HL-60/S4 (cell line): ENCODE data around the gene CRADD.
"Not testable (repeated sequence)": the region's sequence is repeated elsewhere in the genome, so short reads cannot be mapped to it uniquely, and the experiment has no call there.

Source experiments
- in situ Hi-C: fragments of 300-500 bp; cut with MboI; formaldehyde crosslinking; loops from 2 replicates; pipeline ENCODE4 v1.14.3; 2022; ENCODE audit warnings: low sequenced_read_pairs

The CRADD gene

GRCh38 chr12:93677195-93678064, at the start of gene CRADD:
TSS of gene CRADD (plus strand) at chr12:93677375.
- in situ Hi-C loops, result no loop called here

GRCh38 chr12:93632383-93632782, 44.8 kb upstream of the CRADD start:
- in situ Hi-C loops, result no loop called here

GRCh38 chr12:93634416-93634815, 42.8 kb upstream of the CRADD start:
- in situ Hi-C loops, result no loop called here

- in situ Hi-C loops, result no loop called here
These were observed 40.5 kb upstream of the CRADD start for GRCh38 chr12:93636708-93637107.

- in situ Hi-C loops, result no loop called here
These were observed 39.1 kb upstream of the CRADD start for GRCh38 chr12:93638095-93638494.

- in situ Hi-C loops, result no loop called here
These were observed 38.2 kb upstream of the CRADD start for GRCh38 chr12:93638954-93639353.

- in situ Hi-C loops, result no loop called here
These were observed 37.8 kb upstream of the CRADD start for GRCh38 chr12:93639406-93639805.

- in situ Hi-C loops, result not testable (repeated sequence)
These were observed 35.8 kb upstream of the CRADD start for GRCh38 chr12:93641380-93641779.

GRCh38 chr12:93642751-93643150, 34.4 kb upstream of the CRADD start:
- in situ Hi-C loops, result no loop called here

GRCh38 chr12:93645702-93646101, 31.5 kb upstream of the CRADD start:
- in situ Hi-C loops, result no loop called here

- in situ Hi-C loops, result no loop called here
These were observed 26.5 kb upstream of the CRADD start for GRCh38 chr12:93650626-93651025.

GRCh38 chr12:93653079-93653478, 24.1 kb upstream of the CRADD start:
- in situ Hi-C loops, result no loop called here

- in situ Hi-C loops, result no loop called here
These were observed 23.5 kb upstream of the CRADD start for GRCh38 chr12:93653712-93654111.

GRCh38 chr12:93654421-93654820, 22.8 kb upstream of the CRADD start:
- in situ Hi-C loops, result no loop called here

GRCh38 chr12:93657071-93657470, 20.1 kb upstream of the CRADD start:
- in situ Hi-C loops, result no loop called here

GRCh38 chr12:93661021-93661420, 16.2 kb upstream of the CRADD start:
- in situ Hi-C loops, result no loop called here

- in situ Hi-C loops, result no loop called here
These were observed 14.0 kb upstream of the CRADD start for GRCh38 chr12:93663006-93663728.

- in situ Hi-C loops, result no loop called here
These were observed 13.5 kb upstream of the CRADD start for GRCh38 chr12:93663729-93664084.

- in situ Hi-C loops, result no loop called here
These were observed 12.5 kb upstream of the CRADD start for GRCh38 chr12:93664573-93665138.

GRCh38 chr12:93667672-93668071, 9.5 kb upstream of the CRADD start:
- in situ Hi-C loops, result no loop called here

GRCh38 chr12:93668919-93669418, 8.2 kb upstream of the CRADD start:
- in situ Hi-C loops, result no loop called here

GRCh38 chr12:93669452-93669851, 7.7 kb upstream of the CRADD start:
- in situ Hi-C loops, result no loop called here
